Progenitor cell of endocrine pancreas (in vitro differentiated cells): Measurements from ENCODE around the gene PTPRB. TPM values are rescaled to one million over a fixed set of nuclear protein-coding genes. Genes with fewer than 3 reads are reported as not detected.

ENCODE experiments used
- DNase-seq: peaks from one replicate; pipeline ENCODE4 v3.0.0; 2021; ENCODE audit warnings: low spot score; ENCODE audit not compliant: unreplicated experiment
- H3K27ac Mint-ChIP-seq: 2 replicates; pipeline ENCODE4 v1.8.0; 2021; ENCODE audit warnings: mild to moderate bottlenecking, moderate library complexity, mixed read lengths
- H3K27me3 Mint-ChIP-seq: 2 replicates; pipeline ENCODE4 v1.8.0; 2021; ENCODE audit warnings: mixed read lengths
- H3K36me3 Mint-ChIP-seq: 2 replicates; pipeline ENCODE4 v1.8.0; 2022; ENCODE audit warnings: mixed read lengths; ENCODE audit not compliant: insufficient read depth
- H3K4me1 Mint-ChIP-seq: 2 replicates; pipeline ENCODE4 v1.8.0; 2021; ENCODE audit warnings: low read depth, mixed read lengths
- H3K4me3 Mint-ChIP-seq: 2 replicates; pipeline ENCODE4 v1.8.0; 2021; ENCODE audit warnings: low read depth, mild to moderate bottlenecking, moderate library complexity, mixed read lengths
- H3K9me3 Mint-ChIP-seq: 2 replicates; pipeline ENCODE4 v1.8.0; 2021; ENCODE audit warnings: low read depth, mixed read lengths
- total RNA-seq: library from RNA; stranded (reverse); gene quantifications from 2 replicates; pipeline ENCODE4 v1.2.1, GENCODE V29; 2021
- TF ChIP-seq, protein P1 (sequence below): fragments of 200-600 bp; sonication (generic); IDR thresholded peaks from one replicate; pipeline ENCODE4 v1.5.0; 2021; ENCODE audit warnings: antibody characterized with exemption, mild to moderate bottlenecking; ENCODE audit not compliant: unreplicated experiment

Gene PTPRB
- total RNA-seq, 1 donor from 2014 or later, result 0.38 TPM

DNA sequence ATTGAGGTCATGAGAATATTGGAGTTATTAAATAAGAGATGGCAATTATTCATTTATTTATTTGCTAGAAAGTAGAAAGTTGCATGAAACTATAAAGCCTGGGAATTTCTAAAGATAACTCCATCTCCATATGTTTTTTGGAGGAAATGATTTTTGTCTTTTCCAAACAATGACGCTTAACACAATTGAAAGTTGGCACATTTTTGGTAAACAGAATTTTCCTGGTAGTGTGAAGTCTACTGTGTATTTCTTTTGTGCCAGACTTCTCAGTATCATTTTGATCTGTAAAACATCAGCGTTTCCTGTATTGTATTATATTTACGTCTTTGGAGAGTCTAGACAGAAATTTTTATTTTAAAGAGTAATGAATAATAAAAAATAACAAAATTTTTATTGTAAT lies 33.7 kb upstream of the PTPRB start:
- Mint-ChIP-seq H3K36me3 (no peaks in the 10 kb centered on the region), H3K27me3 (no peaks in the 10 kb centered on the region), H3K9me3 (peaks cover 4% of the 10 kb centered on the region), H3K27ac (no peak overlapping the region), H3K4me3 (no peak overlapping the region), H3K4me1 (no peaks in the 10 kb centered on the region)
- no peak for DNase-seq
- TF ChIP-seq, protein P1, sequence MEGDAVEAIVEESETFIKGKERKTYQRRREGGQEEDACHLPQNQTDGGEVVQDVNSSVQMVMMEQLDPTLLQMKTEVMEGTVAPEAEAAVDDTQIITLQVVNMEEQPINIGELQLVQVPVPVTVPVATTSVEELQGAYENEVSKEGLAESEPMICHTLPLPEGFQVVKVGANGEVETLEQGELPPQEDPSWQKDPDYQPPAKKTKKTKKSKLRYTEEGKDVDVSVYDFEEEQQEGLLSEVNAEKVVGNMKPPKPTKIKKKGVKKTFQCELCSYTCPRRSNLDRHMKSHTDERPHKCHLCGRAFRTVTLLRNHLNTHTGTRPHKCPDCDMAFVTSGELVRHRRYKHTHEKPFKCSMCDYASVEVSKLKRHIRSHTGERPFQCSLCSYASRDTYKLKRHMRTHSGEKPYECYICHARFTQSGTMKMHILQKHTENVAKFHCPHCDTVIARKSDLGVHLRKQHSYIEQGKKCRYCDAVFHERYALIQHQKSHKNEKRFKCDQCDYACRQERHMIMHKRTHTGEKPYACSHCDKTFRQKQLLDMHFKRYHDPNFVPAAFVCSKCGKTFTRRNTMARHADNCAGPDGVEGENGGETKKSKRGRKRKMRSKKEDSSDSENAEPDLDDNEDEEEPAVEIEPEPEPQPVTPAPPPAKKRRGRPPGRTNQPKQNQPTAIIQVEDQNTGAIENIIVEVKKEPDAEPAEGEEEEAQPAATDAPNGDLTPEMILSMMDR, result no peak

DNA sequence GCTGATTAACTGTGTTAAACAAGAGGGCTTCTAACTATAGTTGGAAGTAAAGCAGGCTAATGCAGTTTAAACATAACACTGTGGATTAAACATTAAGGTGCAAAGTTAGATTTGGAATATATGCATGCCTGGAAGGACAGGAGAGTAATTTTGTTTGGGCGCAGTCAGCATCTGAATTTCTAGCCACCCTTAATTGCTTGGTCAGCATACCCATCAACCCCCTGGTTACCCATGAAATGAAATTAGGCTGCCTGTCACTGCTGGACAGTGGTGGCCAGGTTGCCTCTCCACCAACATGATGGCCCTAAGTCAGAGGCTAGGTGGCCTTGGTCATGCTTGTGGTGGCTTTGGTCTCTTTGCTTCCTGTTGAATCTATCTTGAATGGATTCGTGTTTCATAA lies 30.0 kb upstream of the PTPRB start:
- DNase-seq, result no peak
- H3K9me3 Mint-ChIP-seq, result no peaks in the 10 kb centered on the region
- H3K4me1 Mint-ChIP-seq, result no peaks in the 10 kb centered on the region
- no peak overlapping the region for H3K27ac Mint-ChIP-seq
- TF ChIP-seq, protein P1, result no peak
- no peaks in the 10 kb centered on the region for H3K36me3 Mint-ChIP-seq
- H3K27me3 Mint-ChIP-seq, result peaks cover 3% of the 10 kb centered on the region
- no peak overlapping the region for H3K4me3 Mint-ChIP-seq

DNA sequence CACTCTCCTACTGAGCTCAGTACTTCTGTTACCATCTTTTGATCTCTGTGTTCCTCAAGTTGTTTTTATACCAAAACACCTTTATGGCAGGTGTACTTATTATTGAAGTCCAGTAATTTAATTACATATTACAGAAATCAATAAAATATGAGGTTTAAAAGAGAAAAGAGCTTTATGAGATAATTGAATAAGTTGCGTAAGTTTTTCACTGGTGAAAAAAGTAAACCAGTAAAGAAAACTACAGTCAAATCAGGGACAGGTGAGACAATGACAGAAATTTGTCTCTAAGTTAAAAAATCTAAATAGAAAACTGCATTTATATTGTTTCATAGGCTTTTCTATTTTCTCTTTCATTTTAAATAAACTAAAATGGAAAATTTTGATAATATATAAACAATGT lies 29.1 kb upstream of the PTPRB start:
- H3K4me3 Mint-ChIP-seq, result no peak overlapping the region
- peaks cover 3% of the 10 kb centered on the region for H3K27me3 Mint-ChIP-seq
- H3K36me3 Mint-ChIP-seq, result no peaks in the 10 kb centered on the region
- H3K4me1 Mint-ChIP-seq, result no peaks in the 10 kb centered on the region
- TF ChIP-seq, protein P1, result no peak
- H3K9me3 Mint-ChIP-seq, result no peaks in the 10 kb centered on the region
- DNase-seq, result no peak
- H3K27ac Mint-ChIP-seq, result no peak overlapping the region

DNA sequence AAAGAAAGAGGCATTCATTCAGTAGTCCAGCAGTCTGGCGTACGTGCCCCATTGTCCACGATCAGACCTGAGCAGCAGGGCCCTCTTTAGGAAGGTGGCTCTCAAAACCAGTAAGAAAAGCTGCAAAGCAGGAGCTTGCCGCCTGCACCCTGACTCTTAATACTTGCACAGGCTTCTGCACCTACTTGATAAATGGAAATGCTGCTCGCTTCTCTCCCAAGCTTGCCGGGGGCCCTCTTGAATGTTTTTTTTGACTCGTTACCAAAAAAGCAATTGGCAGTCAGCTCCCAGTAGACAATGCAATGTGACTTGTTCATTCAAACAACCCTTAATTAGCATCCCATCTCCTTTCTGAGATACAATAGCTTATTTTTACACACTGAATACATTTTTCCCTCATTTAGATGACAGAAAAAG lies 27.2 kb upstream of the PTPRB start:
- H3K27me3 Mint-ChIP-seq, result peaks cover 3% of the 10 kb centered on the region
- H3K36me3 Mint-ChIP-seq, result no peaks in the 10 kb centered on the region
- no peak overlapping the region for H3K4me3 Mint-ChIP-seq
- no peak overlapping the region for H3K27ac Mint-ChIP-seq
- TF ChIP-seq, protein P1, result no peak
- no peak for DNase-seq
- no peaks in the 10 kb centered on the region for H3K9me3 Mint-ChIP-seq
- peaks cover 6% of the 10 kb centered on the region for H3K4me1 Mint-ChIP-seq

DNA sequence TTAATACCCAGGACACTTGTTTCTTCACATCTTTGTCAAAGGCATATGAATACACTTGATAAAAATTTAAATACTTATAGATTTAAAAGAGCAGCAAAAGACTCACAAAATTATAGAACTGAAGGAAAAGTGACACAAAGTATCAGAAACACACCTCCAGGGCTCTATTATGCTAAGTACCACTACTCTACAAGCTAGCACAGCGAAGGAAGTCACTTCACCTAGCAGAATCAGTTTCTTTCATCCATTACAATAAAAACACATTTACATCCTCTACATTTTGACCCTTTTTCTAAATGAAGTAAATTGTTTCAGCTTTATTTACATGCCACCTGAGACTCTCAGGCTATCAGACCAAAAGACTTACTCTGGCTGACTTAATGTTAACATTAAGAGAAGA lies 26.6 kb upstream of the PTPRB start:
- H3K36me3 Mint-ChIP-seq, result no peaks in the 10 kb centered on the region
- no peak overlapping the region for H3K27ac Mint-ChIP-seq
- no peak overlapping the region for H3K4me3 Mint-ChIP-seq

More for the DNA sequence above, 26.6 kb upstream of the PTPRB start:
- DNase-seq, result no peak
- TF ChIP-seq, protein P1, result no peak
- Mint-ChIP-seq H3K27me3 (peaks cover 3% of the 10 kb centered on the region), H3K4me1 (peaks cover 6% of the 10 kb centered on the region), H3K9me3 (peaks cover 4% of the 10 kb centered on the region)
